SK-N-SH treated with all-trans-retinoic acid at 6 μM for 48 hours (cell line): ENCODE data around the gene FASN.
A peak's percentile ranks its signal among the peaks of the same experiment; 100 is the strongest.

Source experiments
- ATAC-seq: fragments of 200-7000 bp; cut with Tn5 transposase; 3 replicates; pipeline ENCODE4 v1.9.1; 2020; ENCODE audit warnings: mild to moderate bottlenecking, moderate library complexity
- ARNTL ChIP-seq: fragments of 450-650 bp; formaldehyde crosslinking; IDR thresholded peaks from 2 replicates; pipeline ENCODE4 v1.5.0; 2020; ENCODE audit warnings: low read depth, mild to moderate bottlenecking, moderate library complexity, borderline replicate concordance
- BACH2 ChIP-seq: fragments of 250-450 bp; sonication (Bioruptor Pico); IDR thresholded peaks from 2 replicates; pipeline ENCODE4 v1.9.0; 2021; ENCODE audit warnings: mild to moderate bottlenecking, borderline replicate concordance
- CSDC2 ChIP-seq: fragments of 250-450 bp; sonication (Bioruptor Pico); IDR thresholded peaks from 2 replicates; pipeline ENCODE4 v1.5.0; 2020; ENCODE audit warnings: mild to moderate bottlenecking, moderate library complexity
- ESRRG ChIP-seq: fragments of 250-450 bp; sonication (Bioruptor Pico); IDR thresholded peaks from 2 replicates; pipeline ENCODE4 v1.6.1; 2021; ENCODE audit warnings: mild to moderate bottlenecking
- GLIS3 ChIP-seq: fragments of 250-450 bp; sonication (Bioruptor Pico); IDR thresholded peaks from 2 replicates; pipeline ENCODE4 v1.5.0; 2020; ENCODE audit warnings: mild to moderate bottlenecking, moderate library complexity
- ISL1 ChIP-seq: fragments of 250-450 bp; sonication (Bioruptor Pico); IDR thresholded peaks from 2 replicates; pipeline ENCODE4 v2.1.2; 2022; ENCODE audit warnings: mild to moderate bottlenecking, moderate library complexity
- PATZ1 ChIP-seq: fragments of 250-450 bp; sonication (Bioruptor Pico); IDR thresholded peaks from 2 replicates; pipeline ENCODE4 v1.8.0; 2020; ENCODE audit warnings: mild to moderate bottlenecking, moderate library complexity, borderline replicate concordance
- PPARA ChIP-seq: fragments of 250-450 bp; sonication (Bioruptor Pico); IDR thresholded peaks from 2 replicates; pipeline ENCODE4 v1.5.0; 2020; ENCODE audit warnings: mild to moderate bottlenecking, borderline replicate concordance
- RARB ChIP-seq: fragments of 250-450 bp; sonication (Bioruptor Pico); IDR thresholded peaks from 2 replicates; pipeline ENCODE4 v1.8.0; 2021; ENCODE audit warnings: mild to moderate bottlenecking, moderate library complexity
- SNAI2 ChIP-seq: fragments of 250-450 bp; sonication (Bioruptor Pico); IDR thresholded peaks from 2 replicates; pipeline ENCODE4 v1.5.0; 2020; ENCODE audit warnings: mild to moderate bottlenecking, moderate library complexity
- TOX ChIP-seq: fragments of 250-450 bp; sonication (Bioruptor Pico); IDR thresholded peaks from 2 replicates; pipeline ENCODE4 v1.8.0; 2021; ENCODE audit warnings: mild to moderate bottlenecking, moderate library complexity, borderline replicate concordance
- TSHZ2 ChIP-seq: fragments of 250-450 bp; sonication (Bioruptor Pico); IDR thresholded peaks from 2 replicates; pipeline ENCODE4 v1.5.0; 2020; ENCODE audit warnings: mild to moderate bottlenecking, moderate library complexity
- ZC3H10 ChIP-seq: fragments of 250-450 bp; sonication (Bioruptor Pico); IDR thresholded peaks from 2 replicates; pipeline ENCODE4 v1.5.1; 2021; ENCODE audit warnings: mild to moderate bottlenecking, moderate library complexity
- ZFP3 ChIP-seq: fragments of 250-450 bp; sonication (Bioruptor Pico); IDR thresholded peaks from 2 replicates; pipeline ENCODE4 v1.5.0; 2020; ENCODE audit warnings: mild to moderate bottlenecking, moderate library complexity
- ZFP30 ChIP-seq: fragments of 450-650 bp; formaldehyde crosslinking; IDR thresholded peaks from 2 replicates; pipeline ENCODE4 v1.5.0; 2022; ENCODE audit warnings: mild to moderate bottlenecking, moderate library complexity
- ZNF565 ChIP-seq: fragments of 450-650 bp; formaldehyde crosslinking; conservative IDR thresholded peaks from 2 replicates; pipeline ENCODE4 v1.5.0; 2020; ENCODE audit warnings: low read depth, mild to moderate bottlenecking, moderate library complexity
- ZNF70 ChIP-seq: fragments of 450-650 bp; formaldehyde crosslinking; IDR thresholded peaks from 2 replicates; pipeline ENCODE4 v1.5.0; 2020; ENCODE audit warnings: mild to moderate bottlenecking, moderate library complexity
- TF ChIP-seq, protein P1 (sequence below): fragments of 250-450 bp; sonication (Bioruptor Pico); IDR thresholded peaks from 2 replicates; pipeline ENCODE4 v1.8.0; 2021; ENCODE audit warnings: low read depth, mild to moderate bottlenecking, moderate library complexity, borderline replicate concordance
- TF ChIP-seq, protein P2 (sequence below): fragments of 250-450 bp; sonication (Bioruptor Pico); IDR thresholded peaks from 2 replicates; pipeline ENCODE4 v1.5.1; 2021; ENCODE audit warnings: mild to moderate bottlenecking, moderate library complexity

The FASN gene

DNA sequence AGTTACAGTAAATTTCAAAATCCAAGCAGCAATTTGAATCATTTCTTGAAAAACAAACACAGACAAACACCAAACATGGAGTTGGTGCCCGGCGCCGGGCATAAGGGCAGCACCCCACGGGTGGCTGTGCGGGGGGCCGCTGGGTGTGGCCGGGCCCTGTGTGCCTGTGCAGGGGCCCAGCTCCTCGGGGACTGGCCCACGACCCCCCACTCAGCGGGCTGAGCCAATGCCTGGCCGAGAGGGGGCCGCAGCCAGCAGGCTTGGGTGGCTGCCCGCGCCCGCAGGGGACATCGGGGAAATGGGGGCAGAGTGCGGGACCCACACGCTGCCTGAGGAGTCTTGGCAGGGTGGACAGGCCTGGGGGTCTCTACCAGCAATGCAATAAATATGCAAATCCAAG lies 19.6 kb downstream of the FASN start (continued):
- TF ChIP-seq TSHZ2 (CRISPR knock-in tag), result no peak

DNA sequence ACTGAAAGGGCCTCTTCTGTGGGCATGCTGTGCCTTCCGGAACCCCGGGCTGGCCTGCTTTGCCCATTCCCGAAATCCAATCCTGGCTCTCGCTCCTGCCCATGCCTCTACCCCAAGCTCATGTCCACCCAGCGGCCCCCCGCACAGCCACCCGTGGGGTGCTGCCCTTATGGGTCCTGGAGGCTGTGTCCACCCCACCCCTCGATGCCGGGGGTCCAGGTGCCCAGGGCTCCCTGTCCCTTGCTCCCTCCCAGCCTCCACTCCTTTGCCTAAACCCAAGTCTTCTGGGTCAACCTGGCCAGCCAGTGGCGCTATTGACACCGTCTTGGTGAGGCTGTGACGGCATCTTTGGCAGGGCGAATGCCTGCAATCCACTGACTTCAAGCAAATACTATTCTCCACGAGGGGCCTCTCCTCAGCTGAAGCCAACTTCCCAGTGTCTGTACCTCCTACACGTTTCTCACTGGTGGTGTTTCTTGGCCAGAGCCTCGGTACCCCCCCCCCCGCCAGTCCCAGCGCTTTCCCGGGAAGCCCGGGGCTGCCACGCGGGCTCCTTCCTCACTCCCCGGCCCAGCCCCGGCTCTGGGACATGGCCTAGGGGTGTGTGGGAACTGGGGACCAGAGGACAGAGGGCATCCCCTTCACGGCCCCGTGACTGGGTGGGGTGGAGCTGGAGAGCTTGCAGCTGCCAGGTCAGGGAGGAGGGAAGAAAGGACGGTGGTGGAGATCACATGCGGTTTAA lies 20.2 kb downstream of the FASN start:
- no peak; the same call in 2 of the 3 replicates for ATAC-seq
- TF ChIP-seq, protein P1, sequence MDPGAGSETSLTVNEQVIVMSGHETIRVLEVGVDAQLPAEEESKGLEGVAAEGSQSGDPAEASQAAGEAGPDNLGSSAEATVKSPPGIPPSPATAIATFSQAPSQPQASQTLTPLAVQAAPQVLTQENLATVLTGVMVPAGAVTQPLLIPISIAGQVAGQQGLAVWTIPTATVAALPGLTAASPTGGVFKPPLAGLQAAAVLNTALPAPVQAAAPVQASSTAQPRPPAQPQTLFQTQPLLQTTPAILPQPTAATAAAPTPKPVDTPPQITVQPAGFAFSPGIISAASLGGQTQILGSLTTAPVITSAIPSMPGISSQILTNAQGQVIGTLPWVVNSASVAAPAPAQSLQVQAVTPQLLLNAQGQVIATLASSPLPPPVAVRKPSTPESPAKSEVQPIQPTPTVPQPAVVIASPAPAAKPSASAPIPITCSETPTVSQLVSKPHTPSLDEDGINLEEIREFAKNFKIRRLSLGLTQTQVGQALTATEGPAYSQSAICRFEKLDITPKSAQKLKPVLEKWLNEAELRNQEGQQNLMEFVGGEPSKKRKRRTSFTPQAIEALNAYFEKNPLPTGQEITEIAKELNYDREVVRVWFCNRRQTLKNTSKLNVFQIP (CRISPR knock-in tag), result no peak
- TF ChIP-seq SNAI2 (CRISPR knock-in tag) (no peak), PATZ1 (CRISPR knock-in tag) (no peak), TSHZ2 (CRISPR knock-in tag) (no peak)

DNA sequence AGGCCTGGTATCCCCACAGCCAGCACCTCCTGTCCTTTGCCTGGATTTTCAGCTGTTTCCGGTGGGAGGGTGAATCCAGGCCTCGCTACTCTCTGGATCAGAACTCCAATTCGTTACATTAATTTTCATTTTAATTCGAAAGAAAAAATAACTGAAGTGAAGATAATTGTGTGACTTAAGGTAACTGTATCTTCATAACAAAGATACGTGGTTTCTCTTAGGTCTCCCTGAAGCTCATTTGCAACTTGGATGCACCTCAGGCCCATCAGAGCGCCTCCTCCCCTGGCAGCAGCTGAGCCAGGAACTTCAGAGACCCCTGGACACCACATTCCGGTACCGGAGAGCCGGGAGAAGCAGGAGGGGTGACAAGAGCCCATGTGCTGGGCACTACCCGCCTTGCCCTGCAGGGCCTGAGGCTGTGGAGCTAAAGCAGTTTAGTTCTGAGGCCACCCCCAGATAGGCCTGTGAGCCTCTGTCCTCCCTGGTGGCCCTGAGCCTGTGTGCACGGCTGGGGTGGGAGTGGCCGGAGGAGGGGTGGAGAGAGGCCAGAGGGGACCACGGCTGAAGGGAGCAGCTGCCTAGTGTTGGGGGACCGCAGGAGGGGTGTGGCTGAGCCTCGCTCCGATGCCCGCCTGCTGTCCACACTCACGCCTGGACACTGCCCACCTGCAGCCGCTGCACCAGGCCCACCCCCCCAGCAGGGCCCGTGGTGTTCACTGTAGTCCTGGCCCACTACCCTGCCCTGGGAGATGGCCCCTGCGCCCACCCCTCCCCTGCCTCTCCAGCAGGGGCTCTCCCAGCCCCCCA lies 21.0 kb downstream of the FASN start:
- peak; percentile 42 for ATAC-seq
- TF ChIP-seq, protein P2, sequence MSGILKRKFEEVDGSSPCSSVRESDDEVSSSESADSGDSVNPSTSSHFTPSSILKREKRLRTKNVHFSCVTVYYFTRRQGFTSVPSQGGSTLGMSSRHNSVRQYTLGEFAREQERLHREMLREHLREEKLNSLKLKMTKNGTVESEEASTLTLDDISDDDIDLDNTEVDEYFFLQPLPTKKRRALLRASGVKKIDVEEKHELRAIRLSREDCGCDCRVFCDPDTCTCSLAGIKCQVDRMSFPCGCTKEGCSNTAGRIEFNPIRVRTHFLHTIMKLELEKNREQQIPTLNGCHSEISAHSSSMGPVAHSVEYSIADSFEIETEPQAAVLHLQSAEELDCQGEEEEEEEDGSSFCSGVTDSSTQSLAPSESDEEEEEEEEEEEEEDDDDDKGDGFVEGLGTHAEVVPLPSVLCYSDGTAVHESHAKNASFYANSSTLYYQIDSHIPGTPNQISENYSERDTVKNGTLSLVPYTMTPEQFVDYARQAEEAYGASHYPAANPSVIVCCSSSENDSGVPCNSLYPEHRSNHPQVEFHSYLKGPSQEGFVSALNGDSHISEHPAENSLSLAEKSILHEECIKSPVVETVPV, result no peak
- TF ChIP-seq ARNTL (CRISPR knock-in tag) (no peak), ZFP3 (no peak), CSDC2 (no peak), ZFP30 (CRISPR knock-in tag) (no peak), SNAI2 (CRISPR knock-in tag) (no peak), ZNF70 (CRISPR knock-in tag) (no peak), TOX (no peak), TSHZ2 (CRISPR knock-in tag) (no peak), ZNF565 (CRISPR knock-in tag) (no peak), RARB (no peak), BACH2 (CRISPR knock-in tag) (no peak), ESRRG (no peak), ISL1 (CRISPR knock-in tag) (no peak), PPARA (CRISPR knock-in tag) (no peak), GLIS3 (CRISPR knock-in tag) (no peak), ZC3H10 (CRISPR knock-in tag) (no peak)
- TF ChIP-seq, protein P1 (CRISPR knock-in tag), result no peak
